ENCODE data around the gene ZNF778.
"Not testable (repeated sequence)": the region's sequence is repeated elsewhere in the genome, so short reads cannot be mapped to it uniquely, and the experiment has no call there.

Gene ZNF778

GRCh38 chr16:89183463-89183862 is 34.0 kb upstream of the ZNF778 start:
- DNase-seq: no peak

- DNase-seq: no peak
Measured at GRCh38 chr16:89183975-89184676, 33.4 kb upstream of the ZNF778 start.

- DNase-seq: no peak
Measured at GRCh38 chr16:89184677-89184932, 32.9 kb upstream of the ZNF778 start.

- peak; percentile 18 for DNase-seq
Measured at GRCh38 chr16:89184933-89185794, 32.3 kb upstream of the ZNF778 start.

GRCh38 chr16:89185887-89186592 is 31.5 kb upstream of the ZNF778 start:
- not testable (repeated sequence) for DNase-seq

- not testable (repeated sequence) for DNase-seq
Measured at GRCh38 chr16:89186593-89187031, 30.9 kb upstream of the ZNF778 start.

GRCh38 chr16:89187032-89187769 is 30.3 kb upstream of the ZNF778 start:
- peak; percentile 31 for DNase-seq

- DNase-seq: no peak
Measured at GRCh38 chr16:89187770-89188392, 29.6 kb upstream of the ZNF778 start.

GRCh38 chr16:89188471-89189357 is 28.8 kb upstream of the ZNF778 start:
- DNase-seq: not testable (repeated sequence)

GRCh38 chr16:89189358-89190025 is 28.0 kb upstream of the ZNF778 start:
- no peak for DNase-seq

- no peak for DNase-seq
Measured at GRCh38 chr16:89190150-89190958, 27.1 kb upstream of the ZNF778 start.

- no peak for DNase-seq
Measured at GRCh38 chr16:89191033-89191900, 26.2 kb upstream of the ZNF778 start.

GRCh38 chr16:89191901-89192185 is 25.7 kb upstream of the ZNF778 start:
- DNase-seq: no peak

- peak; percentile 56 for DNase-seq
Measured at GRCh38 chr16:89192186-89192955, 25.1 kb upstream of the ZNF778 start.

GRCh38 chr16:89192956-89193575 is 24.4 kb upstream of the ZNF778 start:
- peak; percentile 57 for DNase-seq

- DNase-seq: peak; percentile 28
Measured at GRCh38 chr16:89193576-89194293, 23.8 kb upstream of the ZNF778 start.
